Measurements from ENCODE around the gene MAEL. TPM values are rescaled to one million over a fixed set of nuclear protein-coding genes. Genes with fewer than 3 reads are reported as not detected.

MAEL gene
- total RNA-seq, 1 experiment from 2014 or later, result not detected

DNA sequence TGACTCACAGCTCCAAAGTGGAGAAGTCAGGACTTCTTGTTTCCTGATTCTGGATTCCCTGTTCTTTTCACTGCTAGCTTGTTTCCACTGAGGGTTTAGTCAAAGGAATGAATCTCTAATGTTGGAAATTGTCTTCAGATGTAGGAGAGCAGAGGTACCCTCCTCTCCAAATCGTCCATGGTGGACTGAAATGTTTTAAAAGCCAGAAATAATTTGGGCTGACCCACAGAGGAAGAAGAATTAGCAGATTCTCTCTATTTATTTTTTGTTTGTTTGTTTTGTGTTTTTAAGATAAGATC, 70.7 kb downstream of the MAEL start:
- ATAC-seq, result no peak
- ChIA-PET CTCF (interaction anchor here (0.6 to 4.5 kb wide), 9 partner anchors 33 to 1135 kb away, joined by 3 to 117 read pairs (median 4); no protein-coding TSS in a partner anchor), POLR2A (ENCODE audit: unreplicated experiment) (no interaction called here)
- no peaks in the 10 kb centered on the region for H3K9me2 ChIP-seq (replicated peaks; ENCODE audit: low read length)
- no peaks in the 10 kb centered on the region for H3K36me3 ChIP-seq (ENCODE audit: low read depth, low read length)
- H3K79me2 ChIP-seq (ENCODE audit: low read length), result no peaks in the 10 kb centered on the region
- BruUV-seq (replicated peaks), result no TSS peak
- H3K9me3 ChIP-seq (ENCODE audit: low read length), result no peaks in the 10 kb centered on the region
- TF ChIP-seq EZH2phosphoT487 (IDR thresholded peaks at IDR 0.05; ENCODE audit: borderline replicate concordance, low read length), result no peak
- TF ChIP-seq, protein P1, sequence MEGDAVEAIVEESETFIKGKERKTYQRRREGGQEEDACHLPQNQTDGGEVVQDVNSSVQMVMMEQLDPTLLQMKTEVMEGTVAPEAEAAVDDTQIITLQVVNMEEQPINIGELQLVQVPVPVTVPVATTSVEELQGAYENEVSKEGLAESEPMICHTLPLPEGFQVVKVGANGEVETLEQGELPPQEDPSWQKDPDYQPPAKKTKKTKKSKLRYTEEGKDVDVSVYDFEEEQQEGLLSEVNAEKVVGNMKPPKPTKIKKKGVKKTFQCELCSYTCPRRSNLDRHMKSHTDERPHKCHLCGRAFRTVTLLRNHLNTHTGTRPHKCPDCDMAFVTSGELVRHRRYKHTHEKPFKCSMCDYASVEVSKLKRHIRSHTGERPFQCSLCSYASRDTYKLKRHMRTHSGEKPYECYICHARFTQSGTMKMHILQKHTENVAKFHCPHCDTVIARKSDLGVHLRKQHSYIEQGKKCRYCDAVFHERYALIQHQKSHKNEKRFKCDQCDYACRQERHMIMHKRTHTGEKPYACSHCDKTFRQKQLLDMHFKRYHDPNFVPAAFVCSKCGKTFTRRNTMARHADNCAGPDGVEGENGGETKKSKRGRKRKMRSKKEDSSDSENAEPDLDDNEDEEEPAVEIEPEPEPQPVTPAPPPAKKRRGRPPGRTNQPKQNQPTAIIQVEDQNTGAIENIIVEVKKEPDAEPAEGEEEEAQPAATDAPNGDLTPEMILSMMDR (conservative IDR thresholded peaks at IDR 0.05; ENCODE audit: low read depth, low read length), result no peak
- TF ChIP-seq EZH2 (IDR thresholded peaks at IDR 0.05; ENCODE audit: low read length, unreplicated experiment), result no peak
- peak overlapping the region; percentile 84; the same call in 1 of the 2 replicates for H2AFZ ChIP-seq (ENCODE audit: low read length)
- H3K4me2 ChIP-seq (ENCODE audit: low read length), result no peak overlapping the region
- intact Hi-C loops (cut with micrococcal nuclease), result loop anchor here (1.0 to 10.0 kb wide), 3 partner anchors 85 to 1135 kb away; partner anchors contain the start of gene ILDR2
- H3K27me3 ChIP-seq (ENCODE audit: low read length), result no peaks in the 10 kb centered on the region
- no peaks in the 10 kb centered on the region for H4K20me1 ChIP-seq (ENCODE audit: low read length)
- no peak overlapping the region for H3K27ac ChIP-seq (ENCODE audit: low read length)
- no peak overlapping the region for H3K4me3 ChIP-seq (ENCODE audit: low read length)
- H3F3A ChIP-seq (ENCODE audit: low read length, unreplicated experiment), result no peaks in the 10 kb centered on the region
- H3K9ac ChIP-seq (ENCODE audit: low read length), result no peak overlapping the region
- H3K4me1 ChIP-seq (ENCODE audit: insufficient read depth, low read length), result peaks cover 14% of the 10 kb centered on the region
- no peak for DNase-seq

DNA sequence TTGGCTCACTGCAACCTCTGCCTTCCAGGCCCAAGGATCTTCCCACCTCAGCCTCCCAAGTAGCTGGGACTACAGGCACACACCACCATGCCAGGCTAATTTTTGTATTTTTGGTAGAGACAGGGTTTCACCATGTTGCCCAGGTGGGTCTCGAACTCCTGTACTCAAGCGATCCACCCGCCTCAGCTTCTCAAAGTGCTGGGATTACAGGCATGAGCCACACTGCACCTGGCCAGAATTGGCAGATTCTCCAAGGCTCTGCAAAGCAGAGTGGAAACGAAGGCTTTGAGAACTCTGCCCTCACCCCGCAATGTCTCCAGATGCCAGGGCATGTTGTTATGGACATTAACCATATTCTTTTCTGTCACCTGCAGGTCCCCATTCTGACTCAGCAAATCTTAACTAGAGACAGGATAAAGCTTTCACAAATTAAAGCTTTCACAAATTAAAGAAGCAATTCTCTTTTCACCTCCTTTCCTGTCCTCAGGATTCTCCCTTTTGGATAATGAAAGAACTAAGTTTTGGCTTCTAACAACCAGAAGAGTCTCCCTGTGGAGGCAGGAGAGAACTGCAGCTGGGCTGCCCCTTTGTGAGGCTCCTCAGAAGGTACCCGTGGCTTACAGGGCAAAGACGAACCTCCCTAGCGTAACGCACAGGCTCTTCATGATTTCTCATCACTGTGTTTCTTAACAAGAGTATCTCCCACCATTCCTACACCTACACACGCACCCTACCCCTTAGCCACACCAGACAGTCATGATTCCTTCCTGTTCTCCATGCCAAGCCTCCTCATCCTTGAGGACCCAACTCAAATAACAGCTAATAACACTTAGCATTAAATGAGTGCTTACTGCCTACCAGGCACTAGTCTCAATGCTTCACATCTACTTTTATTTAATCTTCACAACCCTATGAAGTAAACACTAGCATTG, 71.3 kb downstream of the MAEL start:
- Histone ChIP-seq H3K4me3 (ENCODE audit: low read length) (no peak overlapping the region), H3K79me2 (ENCODE audit: low read length) (no peaks in the 10 kb centered on the region), H3K27ac (ENCODE audit: low read length) (no peak overlapping the region), H3K9me2 (replicated peaks; ENCODE audit: low read length) (no peaks in the 10 kb centered on the region), H2AFZ (ENCODE audit: low read length) (no peak overlapping the region), H3K4me1 (ENCODE audit: insufficient read depth, low read length) (peaks cover 14% of the 10 kb centered on the region), H3F3A (ENCODE audit: low read length, unreplicated experiment) (no peaks in the 10 kb centered on the region), H3K9ac (ENCODE audit: low read length) (no peak overlapping the region), H3K4me2 (ENCODE audit: low read length) (no peak overlapping the region), H4K20me1 (ENCODE audit: low read length) (no peaks in the 10 kb centered on the region), H3K36me3 (ENCODE audit: low read depth, low read length) (no peaks in the 10 kb centered on the region), H3K9me3 (ENCODE audit: low read length) (no peaks in the 10 kb centered on the region), H3K27me3 (ENCODE audit: low read length) (no peaks in the 10 kb centered on the region)
- no TSS peak for BruUV-seq (replicated peaks)
- ChIA-PET CTCF (interaction anchor here (0.5 to 4.5 kb wide), 8 partner anchors 32 to 480 kb away, joined by 3 to 117 read pairs (median 4); partner anchors contain the start of gene POU2F1), POLR2A (ENCODE audit: unreplicated experiment) (no interaction called here)
- TF ChIP-seq, protein P1 (conservative IDR thresholded peaks at IDR 0.05; ENCODE audit: low read depth, low read length), result peak; percentile 50
- TF ChIP-seq EZH2 (IDR thresholded peaks at IDR 0.05; ENCODE audit: low read length, unreplicated experiment), result no peak
- intact Hi-C loops (cut with micrococcal nuclease), result no loop called here
- DNase-seq (peak; percentile 31), ATAC-seq (peak; percentile 29)

DNA sequence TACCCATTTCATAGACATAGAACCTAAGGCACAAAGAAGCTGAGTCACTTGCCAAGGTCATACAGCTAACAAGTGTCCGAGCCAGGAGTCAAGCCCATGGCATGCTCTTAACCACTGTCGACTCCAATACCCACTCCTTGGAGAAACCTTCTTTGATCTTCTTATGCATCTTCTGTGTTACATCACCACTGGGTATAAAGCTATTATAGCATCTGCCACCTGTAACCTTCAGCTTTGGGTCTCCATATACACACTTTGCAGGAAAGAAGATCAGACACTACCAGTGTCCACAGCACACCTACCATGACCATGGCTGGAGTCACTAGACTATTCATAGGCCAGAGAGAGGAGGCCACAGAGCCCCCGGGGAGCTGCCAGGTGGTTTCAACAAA, 72.0 kb downstream of the MAEL start:
- ChIA-PET CTCF (interaction anchor here (0.9 to 1.5 kb wide), 2 partner anchors 151 to 159 kb away, joined by 8 to 15 read pairs; partner anchors contain the start of gene POU2F1), POLR2A (ENCODE audit: unreplicated experiment) (no interaction called here)
- Histone ChIP-seq H3K79me2 (ENCODE audit: low read length) (no peaks in the 10 kb centered on the region), H3K4me3 (ENCODE audit: low read length) (no peak overlapping the region), H4K20me1 (ENCODE audit: low read length) (no peaks in the 10 kb centered on the region), H3K9me3 (ENCODE audit: low read length) (no peaks in the 10 kb centered on the region), H3K4me1 (ENCODE audit: insufficient read depth, low read length) (peaks cover 14% of the 10 kb centered on the region), H3K27ac (ENCODE audit: low read length) (no peak overlapping the region), H3K9me2 (replicated peaks; ENCODE audit: low read length) (no peaks in the 10 kb centered on the region), H3F3A (ENCODE audit: low read length, unreplicated experiment) (no peaks in the 10 kb centered on the region), H2AFZ (ENCODE audit: low read length) (no peak overlapping the region), H3K36me3 (ENCODE audit: low read depth, low read length) (no peaks in the 10 kb centered on the region), H3K9ac (ENCODE audit: low read length) (no peak overlapping the region), H3K4me2 (ENCODE audit: low read length) (no peak overlapping the region), H3K27me3 (ENCODE audit: low read length) (no peaks in the 10 kb centered on the region)
- no TSS peak for BruUV-seq (replicated peaks)
- ATAC-seq, result no peak
- no peak for TF ChIP-seq EZH2 (IDR thresholded peaks at IDR 0.05; ENCODE audit: low read length, unreplicated experiment)
- no peak for TF ChIP-seq EZH2phosphoT487 (IDR thresholded peaks at IDR 0.05; ENCODE audit: borderline replicate concordance, low read length)
- TF ChIP-seq, protein P1 (conservative IDR thresholded peaks at IDR 0.05; ENCODE audit: low read depth, low read length), result no peak
- intact Hi-C loops (cut with micrococcal nuclease), result no loop called here
- DNase-seq, result no peak
